IMR-90 (cell line): ENCODE results near the gene TCN1. TPM values are rescaled to one million over a fixed set of nuclear protein-coding genes. Genes with fewer than 3 reads are reported as not detected.

Source experiments
- ATAC-seq: fragments of 200-7000 bp; cut with Tn5 transposase; 2 replicates; pipeline ENCODE4 v1.9.1; 2020; ENCODE audit warnings: low read depth, mild to moderate bottlenecking, moderate library complexity
- BruUV-seq: library from RNA; stranded (reverse); fragments of 400-500 nt; replicated peaks from 2 replicates; lab custom pipeline; 2021; lab: Mats Ljungman, UMichigan
- CTCF ChIA-PET: fragments of 300-600 bp; formaldehyde crosslinking; extraction: SDS; loops from one replicate; lab custom pipeline; 2021; ENCODE audit warnings: antibody characterized with exemption; lab: Yijun Ruan, JAX
- POLR2A ChIA-PET: fragments of 300-600 bp; sonication (Branson Sonifier 250); formaldehyde crosslinking; loops from one replicate; lab custom pipeline; 2022; ENCODE audit warnings: antibody characterized with exemption; ENCODE audit not compliant: unreplicated experiment; lab: Charles Lee
- DNase-seq: peaks from one replicate; pipeline ENCODE4 v3.0.0; 2013
- H2AFZ ChIP-seq: replicated peaks from 2 replicates; pipeline ENCODE3; 2013; ENCODE audit warnings: low read length, mild to moderate bottlenecking; ENCODE audit not compliant: poor library complexity
- H2AK5ac ChIP-seq: 2 replicates; pipeline ENCODE4 v1.6.1; 2013; ENCODE audit warnings: low read depth, low read length, inconsistent platforms
- H2AK9ac ChIP-seq: replicated peaks from 2 replicates; pipeline ENCODE3; 2013; ENCODE audit warnings: mild to moderate bottlenecking, low read depth, low read length, moderate library complexity; ENCODE audit not compliant: poor library complexity
- H2BK120ac ChIP-seq: 2 replicates; pipeline ENCODE4 v1.6.1; 2013; ENCODE audit warnings: low read depth, low read length, inconsistent platforms
- H2BK15ac ChIP-seq: 3 replicates; pipeline ENCODE4 v1.6.1; 2013; ENCODE audit warnings: low read depth, low read length, inconsistent platforms
- H2BK20ac ChIP-seq: 2 replicates; pipeline ENCODE4 v1.6.1; 2013; ENCODE audit warnings: low read depth, mild to moderate bottlenecking, inconsistent platforms, low read length, moderate library complexity
- H2BK5ac ChIP-seq: 2 replicates; pipeline ENCODE4 v1.6.1; 2013; ENCODE audit warnings: mild to moderate bottlenecking, low read depth, low read length, inconsistent platforms; ENCODE audit not compliant: poor library complexity, severe bottlenecking
- H3K14ac ChIP-seq: replicated peaks from 2 replicates; pipeline ENCODE4 v1.6.1; 2013; ENCODE audit warnings: low read depth, low read length, inconsistent platforms
- H3K18ac ChIP-seq: 2 replicates; pipeline ENCODE4 v1.6.1; 2013; ENCODE audit warnings: low read depth, low read length, control low read depth
- H3K23ac ChIP-seq: 2 replicates; pipeline ENCODE4 v1.6.1; 2013; ENCODE audit warnings: low read depth, low read length, inconsistent platforms
- H3K27ac ChIP-seq: 2 replicates; pipeline ENCODE4 v1.5.1; 2013; ENCODE audit warnings: mild to moderate bottlenecking, control low read depth, low read length; ENCODE audit not compliant: insufficient read depth
- H3K27me3 ChIP-seq: 2 replicates; pipeline ENCODE4 v1.6.1; 2013; ENCODE audit warnings: low read length; ENCODE audit not compliant: control insufficient read depth, insufficient read depth
- H3K36me3 ChIP-seq: 2 replicates; pipeline ENCODE4 v1.6.1; 2013; ENCODE audit warnings: low read length, mixed read lengths; ENCODE audit not compliant: control insufficient read depth, insufficient read depth
- H3K4ac ChIP-seq: 2 replicates; pipeline ENCODE4 v1.6.1; 2013; ENCODE audit warnings: low read depth, low read length, inconsistent platforms
- H3K4me1 ChIP-seq: 2 replicates; pipeline ENCODE4 v1.6.1; 2013; ENCODE audit warnings: low read length, mixed read lengths; ENCODE audit not compliant: control insufficient read depth, insufficient read depth
- H3K4me2 ChIP-seq: 2 replicates; pipeline ENCODE4 v1.6.1; 2013; ENCODE audit warnings: low read depth, mild to moderate bottlenecking, control low read depth, low read length, moderate library complexity
- H3K4me3 ChIP-seq: 2 replicates; pipeline ENCODE4 v1.5.1; 2013; ENCODE audit warnings: low read depth, mild to moderate bottlenecking, control low read depth, low read length, moderate library complexity; ENCODE audit not compliant: insufficient read depth
- H3K56ac ChIP-seq: 2 replicates; pipeline ENCODE4 v1.6.1; 2013; ENCODE audit warnings: low read length, inconsistent platforms; ENCODE audit not compliant: insufficient read depth; ENCODE audit errors: extremely low read depth
- H3K79me1 ChIP-seq, 2 experiments: 2 replicates each; pipeline ENCODE4 v1.6.1; 2013; ENCODE audit warnings: low read length in 2 of 2, inconsistent platforms in 1 of 2, low read depth in 1 of 2
- H3K9ac ChIP-seq: 2 replicates; pipeline ENCODE4 v1.6.1; 2013; ENCODE audit warnings: low read depth, low read length, control low read depth
- H3K9me1 ChIP-seq: 2 replicates; pipeline ENCODE4 v1.6.1; 2013; ENCODE audit warnings: low read length, inconsistent platforms; ENCODE audit not compliant: insufficient read depth
- H3K9me3 ChIP-seq: 2 replicates; pipeline ENCODE4 v1.6.1; 2013; ENCODE audit warnings: low read length; ENCODE audit not compliant: control insufficient read depth, insufficient read depth
- H4K20me1 ChIP-seq: 2 replicates; pipeline ENCODE4 v1.6.1; 2013; ENCODE audit warnings: low read length, inconsistent platforms; ENCODE audit not compliant: insufficient read depth
- H4K5ac ChIP-seq: 2 replicates; pipeline ENCODE4 v1.6.1; 2013; ENCODE audit warnings: mild to moderate bottlenecking, low read depth, low read length, control low read depth
- H4K8ac ChIP-seq, 2 experiments: 2 replicates each; pipeline ENCODE4 v1.6.1; 2013; ENCODE audit warnings: low read depth in 2 of 2, low read length in 2 of 2, control low read depth in 1 of 2, inconsistent platforms in 1 of 2
- H4K91ac ChIP-seq: 2 replicates; pipeline ENCODE4 v1.6.1; 2013; ENCODE audit warnings: low read depth, low read length, inconsistent platforms; ENCODE audit not compliant: insufficient read depth
- CEBPB ChIP-seq: IDR thresholded peaks from 2 replicates; pipeline ENCODE4 v1.6.1; 2012; ENCODE audit warnings: low read depth, low read length, improper control_type of control experiment
- CHD1 ChIP-seq: IDR thresholded peaks from 2 replicates; pipeline ENCODE4 v1.6.1; 2012; ENCODE audit warnings: low read depth, low read length, improper control_type of control experiment
- FOS ChIP-seq: fragments of 150-350 bp; IDR thresholded peaks from 2 replicates; pipeline ENCODE4 v1.6.1; 2016; ENCODE audit warnings: low read depth, low read length
- MAZ ChIP-seq: IDR thresholded peaks from 2 replicates; pipeline ENCODE4 v1.6.1; 2012; ENCODE audit warnings: low read depth, mild to moderate bottlenecking, low read length, improper control_type of control experiment, moderate library complexity, borderline replicate concordance
- MXI1 ChIP-seq: IDR thresholded peaks from 2 replicates; pipeline ENCODE4 v1.6.1; 2012; ENCODE audit warnings: low read depth, mild to moderate bottlenecking, low read length, moderate library complexity, borderline replicate concordance
- NFE2L2 ChIP-seq: fragments of 150-350 bp; IDR thresholded peaks from 2 replicates; pipeline ENCODE4 v1.6.1; 2016; ENCODE audit warnings: low read depth, mild to moderate bottlenecking, low read length
- POLR2A ChIP-seq: IDR thresholded peaks from 2 replicates; pipeline ENCODE4 v1.6.1; 2012; ENCODE audit warnings: mild to moderate bottlenecking, low read depth, low read length
- RAD21 ChIP-seq: IDR thresholded peaks from 2 replicates; pipeline ENCODE4 v1.6.1; 2012; ENCODE audit warnings: low read length, improper control_type of control experiment
- RCOR1 ChIP-seq: IDR thresholded peaks from 2 replicates; pipeline ENCODE4 v1.6.1; 2012; ENCODE audit warnings: mild to moderate bottlenecking, low read length, improper control_type of control experiment; ENCODE audit not compliant: insufficient replicate concordance
- RFX5 ChIP-seq: IDR thresholded peaks from 2 replicates; pipeline ENCODE4 v1.8.0; 2012; ENCODE audit warnings: low read depth, mild to moderate bottlenecking, low read length, moderate library complexity
- SMC3 ChIP-seq: fragments of 150-350 bp; IDR thresholded peaks from 2 replicates; pipeline ENCODE4 v1.6.1; 2016; ENCODE audit warnings: low read depth, mild to moderate bottlenecking, antibody characterized with exemption, low read length, moderate library complexity
- WGBS, 2 experiments: methylation state at CpG; one replicate each; pipeline versions ENCODE4 v1.1.5 to v1.1.7; 2013; ENCODE audit warnings: missing lambda C conversion rate in 2 of 2; ENCODE audit not compliant: insufficient read length in 1 of 2; ENCODE audit errors: extremely low coverage in 2 of 2; 5-methylcytosine and 5-hydroxymethylcytosine counted together
- dilution Hi-C: fragments of 300-500 bp; cut with HindIII; formaldehyde crosslinking; loops from one replicate; pipeline ENCODE4 v1.14.3; 2018; ENCODE audit warnings: low sequenced_read_pairs; ENCODE audit not compliant: unreplicated experiment
- in situ Hi-C: fragments of 300-500 bp; cut with MboI; formaldehyde crosslinking; loops from 3 replicates; pipeline ENCODE4 v1.14.3; 2019; ENCODE audit warnings: low sequenced_read_pairs, inconsistent platforms, mixed read lengths
- intact Hi-C: fragments of 100-400 bp; cut with micrococcal nuclease; formaldehyde crosslinking; loops from 2 replicates; pipeline ENCODE4 v1.10.0; 2022
- polyA plus RNA-seq, 3 experiments: library from polyadenylated mRNA; depleted of rRNA; stranded (reverse); fragments of >200 nt; gene quantifications; 2 replicates each; pipeline ENCODE4 v1.2.3, GENCODE V29; 2012; ENCODE audit warnings: low replicate concordance in 1 of 3
- total RNA-seq: library from RNA; depleted of rRNA; stranded (reverse); fragments of >200 nt; gene quantifications from 2 replicates; pipeline ENCODE4 v1.2.3, GENCODE V29; 2012
- TF ChIP-seq, protein P1 (sequence below): fragments of 150-350 bp; IDR thresholded peaks from 2 replicates; pipeline ENCODE4 v1.6.1; 2017; ENCODE audit warnings: mild to moderate bottlenecking, antibody characterized with exemption, low read length, low read depth
- TF ChIP-seq, protein P2 (sequence below): fragments of 150-350 bp; IDR thresholded peaks from 2 replicates; pipeline ENCODE4 v1.6.1; 2016; ENCODE audit warnings: low read depth, mild to moderate bottlenecking, low read length, moderate library complexity, borderline replicate concordance

The TCN1 gene
- total and polyA plus RNA-seq, 2 of the 4 experiments (the other 2 are of a cell fraction) = not detected

DNA sequence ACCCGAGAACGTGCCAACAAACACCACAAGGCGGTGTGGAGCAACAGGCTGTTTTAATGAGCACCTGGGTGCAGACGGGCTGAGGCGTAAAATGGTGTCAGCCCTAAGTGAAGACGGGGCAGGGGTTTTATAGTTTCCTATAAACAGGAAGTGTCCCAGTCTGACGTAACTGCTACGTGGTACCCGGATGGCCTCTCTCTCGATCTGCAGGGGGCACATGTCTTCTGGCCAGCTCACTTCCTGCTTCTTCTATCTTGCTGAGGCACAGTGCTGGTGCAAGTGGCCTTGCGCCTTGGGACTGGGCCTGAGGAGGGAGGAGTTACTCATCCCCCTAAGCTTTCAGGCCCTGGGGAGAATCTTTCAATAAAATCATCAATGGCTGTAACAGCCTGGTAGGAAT is 33.2 kb upstream of the TCN1 start:
- H3K27me3 ChIP-seq = no peaks in the 10 kb centered on the region
- in situ Hi-C loops = no loop called here
- no peak overlapping the region for H4K91ac ChIP-seq
- ATAC-seq (no peak), DNase-seq (no peak)
- no peaks in the 10 kb centered on the region for H3K4me1 ChIP-seq
- H3K27ac ChIP-seq = no peak overlapping the region
- H2BK120ac ChIP-seq = no peak overlapping the region
- BruUV-seq = no TSS peak
- no peak overlapping the region for H3K4me3 ChIP-seq
- H3K9ac ChIP-seq = no peak overlapping the region
- H3K9me3 ChIP-seq = no peaks in the 10 kb centered on the region; the same call in 1 of the 2 replicates
- no CpG with 5 or more reads among the region's 11 CpGs for WGBS, 2 experiments
- H2BK20ac ChIP-seq = no peak overlapping the region
- TF ChIP-seq RFX5 = no peak
- TF ChIP-seq MXI1 = no peak
- no peak for TF ChIP-seq MAZ
- TF ChIP-seq, protein P1, sequence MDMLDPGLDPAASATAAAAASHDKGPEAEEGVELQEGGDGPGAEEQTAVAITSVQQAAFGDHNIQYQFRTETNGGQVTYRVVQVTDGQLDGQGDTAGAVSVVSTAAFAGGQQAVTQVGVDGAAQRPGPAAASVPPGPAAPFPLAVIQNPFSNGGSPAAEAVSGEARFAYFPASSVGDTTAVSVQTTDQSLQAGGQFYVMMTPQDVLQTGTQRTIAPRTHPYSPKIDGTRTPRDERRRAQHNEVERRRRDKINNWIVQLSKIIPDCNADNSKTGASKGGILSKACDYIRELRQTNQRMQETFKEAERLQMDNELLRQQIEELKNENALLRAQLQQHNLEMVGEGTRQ = no peak
- no peak for TF ChIP-seq RCOR1
- TF ChIP-seq FOS = no peak
- no peak for TF ChIP-seq NFE2L2
- TF ChIP-seq CHD1 = no peak
- no peak for TF ChIP-seq POLR2A
- no peak for TF ChIP-seq CEBPB
- no peak for TF ChIP-seq SMC3
- TF ChIP-seq, protein P2, sequence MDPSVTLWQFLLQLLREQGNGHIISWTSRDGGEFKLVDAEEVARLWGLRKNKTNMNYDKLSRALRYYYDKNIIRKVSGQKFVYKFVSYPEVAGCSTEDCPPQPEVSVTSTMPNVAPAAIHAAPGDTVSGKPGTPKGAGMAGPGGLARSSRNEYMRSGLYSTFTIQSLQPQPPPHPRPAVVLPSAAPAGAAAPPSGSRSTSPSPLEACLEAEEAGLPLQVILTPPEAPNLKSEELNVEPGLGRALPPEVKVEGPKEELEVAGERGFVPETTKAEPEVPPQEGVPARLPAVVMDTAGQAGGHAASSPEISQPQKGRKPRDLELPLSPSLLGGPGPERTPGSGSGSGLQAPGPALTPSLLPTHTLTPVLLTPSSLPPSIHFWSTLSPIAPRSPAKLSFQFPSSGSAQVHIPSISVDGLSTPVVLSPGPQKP = no peak
- TF ChIP-seq RAD21 = no peak
- H3K23ac ChIP-seq = no peak overlapping the region
- dilution Hi-C loops = no loop called here
- intact Hi-C loops = no loop called here
- H3K14ac ChIP-seq = no peak overlapping the region
- no peaks in the 10 kb centered on the region for H3K9me1 ChIP-seq
- H3K18ac ChIP-seq = no peak overlapping the region
- ChIA-PET CTCF (no interaction called here), POLR2A (no interaction called here)
- no peak overlapping the region for H3K4ac ChIP-seq
- H2AK9ac ChIP-seq = no peak overlapping the region
- H2AFZ ChIP-seq = no peak overlapping the region
- no peak overlapping the region for H4K8ac ChIP-seq
- no peak overlapping the region for H3K56ac ChIP-seq
- H2AK5ac ChIP-seq = no peak overlapping the region
- no peak overlapping the region for H2BK15ac ChIP-seq
- no peak overlapping the region for H3K4me2 ChIP-seq
- no peak overlapping the region for H4K5ac ChIP-seq
- H2BK5ac ChIP-seq = no peak overlapping the region
- H3K36me3 ChIP-seq = no peaks in the 10 kb centered on the region
- no peaks in the 10 kb centered on the region for H4K20me1 ChIP-seq
- no peaks in the 10 kb centered on the region for H3K79me1 ChIP-seq
